HG03432 (cell line): Measurements from ENCODE around the gene CAPS.

Experiments
- ATAC-seq: cut with Tn5 transposase; IDR thresholded peaks from one replicate; pipeline ENCODE4 v1.9.1; 2021; ENCODE audit warnings: mild to moderate bottlenecking, moderate library complexity; ENCODE audit not compliant: unreplicated experiment

The CAPS gene

GRCh38 chr19:5908773-5909442, 5.1 kb upstream of the CAPS start:
- ATAC-seq: no peak

DNA sequence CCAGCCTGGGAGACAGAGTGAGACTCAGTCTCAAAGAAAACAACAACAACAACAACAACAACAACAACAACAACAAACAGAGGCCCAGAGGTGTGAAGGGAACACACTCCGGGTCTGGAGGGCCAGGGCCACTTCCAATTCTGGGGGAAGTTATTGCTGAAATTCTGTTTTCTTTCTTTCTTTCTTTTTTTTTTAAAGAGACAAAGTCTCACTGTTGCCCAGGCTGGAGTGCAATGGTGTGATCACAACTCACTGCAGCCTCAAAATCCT, 3.5 kb upstream of the CAPS start:
- ATAC-seq: no peak

- ATAC-seq: no peak
These were observed 2.7 kb upstream of the CAPS start for GRCh38 chr19:5911366-5911765.

- ATAC-seq: no peak
These were observed 312 bp downstream of the CAPS start for GRCh38 chr19:5914358-5914774.

- ATAC-seq: no peak
These were observed 1.1 kb downstream of the CAPS start for GRCh38 chr19:5914946-5915781.

- ATAC-seq: no peak
These were observed 1.7 kb downstream of the CAPS start for GRCh38 chr19:5915782-5916165.

DNA sequence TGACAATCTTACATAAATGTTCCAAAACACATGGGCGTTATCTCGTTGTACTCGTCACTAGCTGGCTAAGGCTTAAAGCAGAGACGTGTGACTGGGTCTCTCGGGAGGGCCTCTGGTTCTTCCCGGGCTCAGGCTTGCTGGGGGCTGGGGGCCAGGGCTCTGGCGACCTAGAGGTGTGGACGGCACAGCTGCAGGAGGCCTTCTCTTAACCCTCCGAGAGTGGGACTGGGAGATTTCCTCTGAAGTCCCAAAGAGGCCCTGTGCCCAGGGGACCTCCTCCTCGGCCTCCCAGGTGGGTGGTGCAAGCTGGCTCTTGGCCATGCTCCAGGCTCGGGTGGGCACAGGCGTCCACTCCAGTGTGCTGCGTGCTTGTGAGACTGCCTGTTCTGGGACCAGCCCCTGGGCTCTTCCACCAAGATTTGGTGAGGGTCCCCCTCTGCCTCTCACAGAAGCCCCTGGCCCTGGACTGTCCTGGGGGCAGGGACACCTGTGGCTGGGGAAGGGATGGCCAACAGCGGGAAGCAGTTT, 2.2 kb downstream of the CAPS start:
- ATAC-seq: no peak

GRCh38 chr19:5917431-5918107, 3.5 kb downstream of the CAPS start:
- no peak for ATAC-seq

DNA sequence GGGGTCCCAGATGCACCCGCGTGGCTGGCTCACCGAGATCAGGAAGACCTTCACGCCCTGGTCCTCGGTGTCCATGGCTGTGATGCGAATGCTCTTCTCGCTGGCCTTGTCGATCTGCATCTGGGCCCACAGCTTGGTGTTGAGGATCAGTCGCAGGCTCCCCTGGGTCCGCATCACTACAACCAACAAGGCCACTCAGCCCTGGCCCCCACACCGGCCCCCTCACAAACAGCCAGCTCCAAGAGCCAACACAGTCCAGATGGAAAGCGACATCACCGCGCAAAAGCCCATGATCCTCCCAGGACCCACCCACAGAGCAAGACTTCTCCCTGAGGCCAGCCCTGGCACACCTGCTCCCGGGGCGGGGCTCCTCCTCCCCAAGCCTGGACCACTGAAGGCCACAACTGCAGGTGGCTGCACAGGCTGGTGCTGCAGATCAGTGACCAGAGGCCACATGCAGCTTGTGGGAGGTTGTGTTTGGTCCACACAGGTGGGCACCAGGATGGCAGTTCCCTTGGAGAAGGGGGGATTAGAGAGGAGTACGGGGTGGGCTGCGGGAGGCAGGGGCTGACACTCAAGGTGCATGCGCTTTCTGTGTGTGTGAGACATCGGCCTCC, 4.5 kb downstream of the CAPS start:
- ATAC-seq: no peak

- ATAC-seq: no peak
These were observed 7.6 kb downstream of the CAPS start for GRCh38 chr19:5921516-5922160.

GRCh38 chr19:5922161-5922545, 8.1 kb downstream of the CAPS start:
- ATAC-seq: no peak

DNA sequence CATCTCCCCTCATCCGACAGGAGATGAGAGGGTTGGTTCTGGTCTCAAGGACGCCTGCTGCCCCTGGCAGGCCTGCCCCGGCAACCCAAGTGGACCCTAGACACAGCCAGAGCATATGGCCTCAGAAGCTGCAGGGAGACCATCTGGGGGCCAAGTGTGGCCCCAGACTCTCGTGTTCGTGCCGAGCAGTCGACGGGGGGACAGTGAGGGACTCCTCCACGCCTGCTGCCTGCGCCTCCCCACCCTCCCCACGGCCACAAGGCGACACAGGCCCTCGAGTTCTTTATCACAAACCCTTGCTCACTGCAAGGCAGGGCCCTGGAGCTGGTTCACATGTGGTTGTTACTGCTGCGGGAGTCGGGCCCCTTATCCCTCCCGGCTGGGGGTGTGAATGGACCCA, 9.3 kb downstream of the CAPS start:
- ATAC-seq: no peak

DNA sequence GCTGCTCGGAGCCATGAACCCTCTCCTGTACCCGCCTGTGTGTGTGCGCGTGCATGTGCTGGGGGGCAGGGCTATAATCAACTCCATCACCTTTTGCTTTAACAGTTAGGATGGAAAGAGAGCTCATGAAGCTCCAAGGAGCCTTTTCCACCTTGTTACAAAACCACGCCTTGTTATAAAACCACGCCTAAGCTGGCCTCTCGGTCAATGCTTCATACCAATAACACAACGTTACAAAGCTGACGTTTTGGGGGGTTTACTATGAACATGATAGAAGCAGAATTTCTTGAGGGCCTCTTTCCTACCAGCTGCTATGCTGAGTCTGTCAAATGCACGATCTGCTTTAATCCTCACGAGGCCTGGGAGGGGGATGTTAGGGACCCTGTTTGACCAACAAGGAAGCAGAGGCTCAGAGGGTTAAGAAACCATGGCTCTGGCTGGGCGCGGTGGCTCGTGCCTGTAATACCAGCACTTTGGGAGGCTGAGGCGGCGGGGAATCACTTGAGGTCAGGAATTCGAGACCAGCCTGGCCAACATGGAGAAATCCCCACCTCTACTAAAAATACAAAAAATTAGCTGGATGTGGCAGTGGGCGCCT, 11.9 kb downstream of the CAPS start:
- no peak for ATAC-seq

- no peak for ATAC-seq
These were observed 12.8 kb downstream of the CAPS start for GRCh38 chr19:5926641-5927440.

DNA sequence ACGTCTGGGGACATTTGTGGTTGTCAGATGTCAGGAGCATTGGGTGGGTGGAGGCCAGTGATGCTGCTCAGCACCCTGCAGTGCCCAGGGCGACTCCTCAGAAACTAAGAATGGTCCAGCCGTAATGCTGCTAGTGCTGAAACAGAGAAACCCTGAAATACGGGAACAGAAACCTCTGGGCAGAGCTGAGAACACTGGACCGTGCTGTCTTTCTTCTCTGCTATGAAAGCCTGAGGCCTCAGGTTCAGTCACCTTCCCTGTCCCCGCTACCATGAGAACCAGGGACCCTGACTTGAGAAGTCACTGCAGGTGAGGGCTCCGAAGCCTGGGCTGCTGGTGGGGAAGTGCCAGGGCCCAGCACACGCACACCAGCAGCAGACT, 13.4 kb downstream of the CAPS start:
- no peak for ATAC-seq

DNA sequence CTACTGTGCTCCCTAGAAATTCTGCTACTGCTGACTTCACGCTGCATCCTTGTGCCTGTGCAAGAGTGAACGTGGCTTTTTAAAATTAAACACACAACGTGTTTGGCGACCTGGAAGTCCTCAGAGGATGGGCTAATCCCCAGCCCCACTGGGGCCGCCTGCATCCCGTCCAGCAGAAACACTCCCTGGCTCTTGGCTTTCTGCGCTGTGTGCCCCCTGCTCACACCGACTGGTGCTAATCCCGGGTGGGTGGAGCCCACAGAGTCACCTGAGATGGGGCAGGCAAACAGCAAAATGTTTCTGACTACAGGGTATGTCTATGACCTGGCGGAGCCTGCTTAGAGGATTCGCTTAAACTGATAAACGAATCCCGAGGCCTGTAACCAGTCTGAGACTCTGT, 15.1 kb downstream of the CAPS start:
- no peak for ATAC-seq

DNA sequence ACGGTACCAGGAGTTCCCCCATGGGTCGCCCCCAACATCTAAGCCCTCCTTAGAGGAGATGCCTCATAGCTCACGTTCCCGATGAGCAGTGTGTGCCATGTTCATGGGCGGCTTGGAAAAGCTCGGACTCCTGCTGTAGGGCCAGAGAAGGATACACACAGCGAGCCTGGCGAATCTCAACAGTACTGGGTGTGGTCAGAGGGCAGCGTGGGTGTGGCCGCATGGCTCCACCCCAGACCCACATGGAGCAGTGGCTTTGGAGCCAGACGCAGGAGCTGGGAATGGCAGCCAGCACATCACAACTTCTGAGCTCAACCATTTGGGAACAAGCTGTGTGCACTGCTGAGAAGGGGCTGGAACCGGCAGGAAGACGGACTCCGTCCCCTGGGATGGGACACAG, 15.6 kb downstream of the CAPS start:
- no peak for ATAC-seq

DNA sequence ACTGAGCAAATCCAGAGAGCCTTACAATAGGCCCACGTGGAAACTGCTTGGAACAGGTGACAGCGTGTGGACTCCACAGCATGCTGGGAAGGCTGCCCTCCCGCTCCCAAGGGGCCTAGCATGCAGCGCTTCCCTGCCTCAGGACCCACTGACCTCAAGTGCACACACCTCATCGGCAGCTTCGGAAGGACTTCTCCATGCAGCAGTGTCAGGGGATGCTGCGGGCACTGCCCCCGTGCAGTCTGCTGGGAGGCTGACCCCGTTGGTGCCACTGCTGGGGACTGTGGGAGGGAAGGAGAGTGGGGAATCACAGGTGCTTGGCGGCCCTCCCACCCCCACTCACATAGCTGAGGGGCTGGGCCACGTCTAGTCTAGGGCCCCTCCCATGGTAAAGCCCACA, 17.2 kb downstream of the CAPS start:
- ATAC-seq: no peak

DNA sequence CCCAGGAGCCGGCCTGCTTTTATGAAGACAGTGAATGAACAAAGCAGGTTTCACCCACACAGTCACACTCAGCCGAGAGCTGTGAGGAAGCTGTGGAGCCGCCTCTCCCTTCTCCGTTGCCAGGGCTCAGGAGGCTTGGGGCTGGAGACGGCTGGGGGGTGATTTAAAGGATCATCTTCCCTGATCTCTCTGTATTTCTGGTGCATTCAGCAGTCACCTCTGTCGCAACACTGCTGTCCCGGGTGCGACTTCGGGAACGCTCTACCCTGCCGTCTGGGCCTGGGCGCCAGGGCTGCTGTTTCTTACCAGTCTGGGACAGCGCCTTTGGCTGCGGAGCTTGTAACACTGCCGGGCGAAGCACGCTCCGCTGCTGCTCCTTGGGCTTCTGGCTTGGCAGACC, 18.1 kb downstream of the CAPS start:
- no peak for ATAC-seq
